ENCODE measurements around the gene CTPS1. TPM values are rescaled to one million over a fixed set of nuclear protein-coding genes. Genes with fewer than 3 reads are reported as not detected.

Gene CTPS1
- total and polyA plus RNA-seq, 2 experiments from 2014 or later: 31.9 to 44.9 TPM

- Histone ChIP-seq H3K4me3 (no peak overlapping the region), H3K9me2 (replicated peaks; ENCODE audit: insufficient read depth) (no peaks in the 10 kb centered on the region), H3K79me2 (peaks cover 14% of the 10 kb centered on the region), H2AFZ (no peak overlapping the region), H3K4me2 (peak overlapping the region; percentile 41), H3K9me3 (ENCODE audit: low read depth) (no peaks in the 10 kb centered on the region), H3K27ac (peak overlapping the region; percentile 76), H3K36me3 (replicated peaks; ENCODE audit: insufficient read depth, low read depth) (peaks cover 3% of the 10 kb centered on the region), H3K27me3 (no peaks in the 10 kb centered on the region), H3K4me1 (ENCODE audit: insufficient read depth) (peaks cover 27% of the 10 kb centered on the region), H4K20me1 (ENCODE audit: insufficient read depth, poor library complexity, severe bottlenecking) (no peaks in the 10 kb centered on the region)
- WGBS (ENCODE audit: low lambda C conversion rate, missing lambda C conversion rate): 98% methylated on average over 5 of the region's 5 CpGs
- no peak for TF ChIP-seq EZH2 (IDR thresholded peaks at IDR 0.05; ENCODE audit: borderline replicate concordance)
- TF ChIP-seq EZH2phosphoT487 (IDR thresholded peaks at IDR 0.05; ENCODE audit: low read depth, severe bottlenecking, unreplicated experiment): no peak
- no peak for TF ChIP-seq CTCF (IDR thresholded peaks at IDR 0.05; ENCODE audit: poor library complexity)
- no peak for DNase-seq (ENCODE audit: low spot score)
Measured at GRCh38 chr1:40989066-40989465, 9.6 kb downstream of the CTPS1 start.

DNA sequence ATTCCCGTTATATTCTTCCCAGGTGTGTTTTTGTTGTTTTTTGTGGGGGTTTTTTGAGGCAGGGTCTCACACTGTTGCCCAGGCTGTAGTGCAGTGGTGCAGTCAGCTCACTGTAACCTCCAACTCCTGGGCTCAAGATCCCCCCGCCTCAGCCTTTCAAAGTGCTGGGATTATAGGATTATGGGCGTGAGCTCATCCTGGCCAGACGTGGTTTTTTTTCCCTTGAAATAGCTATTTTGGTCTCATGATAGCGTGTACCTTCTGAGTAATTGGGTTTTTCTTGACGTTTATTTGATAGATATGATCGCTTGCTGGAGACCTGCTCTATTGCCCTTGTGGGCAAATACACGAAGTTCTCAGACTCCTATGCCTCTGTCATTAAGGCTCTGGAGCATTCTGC is 17.6 kb downstream of the CTPS1 start:
- Histone ChIP-seq H3K9me3 (ENCODE audit: low read depth) (no peaks in the 10 kb centered on the region), H3K4me2 (no peak overlapping the region), H3K9me2 (replicated peaks; ENCODE audit: insufficient read depth) (no peaks in the 10 kb centered on the region), H4K20me1 (ENCODE audit: insufficient read depth, poor library complexity, severe bottlenecking) (no peaks in the 10 kb centered on the region), H3K4me1 (ENCODE audit: insufficient read depth) (no peaks in the 10 kb centered on the region), H3K79me2 (peaks cover 3% of the 10 kb centered on the region), H3K4me3 (no peak overlapping the region), H3K36me3 (replicated peaks; ENCODE audit: insufficient read depth, low read depth) (peaks cover 3% of the 10 kb centered on the region), H2AFZ (no peak overlapping the region), H3K27me3 (no peaks in the 10 kb centered on the region), H3K27ac (no peak overlapping the region)
- WGBS (ENCODE audit: low lambda C conversion rate, missing lambda C conversion rate): 54% methylated on average over 8 of the region's 8 CpGs
- no peak for DNase-seq (ENCODE audit: low spot score)
- no peak for TF ChIP-seq CTCF (IDR thresholded peaks at IDR 0.05; ENCODE audit: poor library complexity)
- no peak for TF ChIP-seq EZH2phosphoT487 (IDR thresholded peaks at IDR 0.05; ENCODE audit: low read depth, severe bottlenecking, unreplicated experiment)
- no peak for TF ChIP-seq EZH2 (IDR thresholded peaks at IDR 0.05; ENCODE audit: borderline replicate concordance)

GRCh38 chr1:40998668-40999067 is 19.2 kb downstream of the CTPS1 start:
- Histone ChIP-seq H3K9me2 (replicated peaks; ENCODE audit: insufficient read depth) (no peaks in the 10 kb centered on the region), H3K4me2 (no peak overlapping the region), H3K36me3 (replicated peaks; ENCODE audit: insufficient read depth, low read depth) (no peaks in the 10 kb centered on the region), H3K4me1 (ENCODE audit: insufficient read depth) (peaks cover 5% of the 10 kb centered on the region), H2AFZ (no peak overlapping the region), H3K79me2 (peaks cover 3% of the 10 kb centered on the region), H4K20me1 (ENCODE audit: insufficient read depth, poor library complexity, severe bottlenecking) (no peaks in the 10 kb centered on the region), H3K9me3 (ENCODE audit: low read depth) (no peaks in the 10 kb centered on the region), H3K27ac (no peak overlapping the region), H3K27me3 (no peaks in the 10 kb centered on the region), H3K4me3 (no peak overlapping the region)
- no peak for TF ChIP-seq EZH2 (IDR thresholded peaks at IDR 0.05; ENCODE audit: borderline replicate concordance)
- no peak for TF ChIP-seq CTCF (IDR thresholded peaks at IDR 0.05; ENCODE audit: poor library complexity)
- no peak for TF ChIP-seq EZH2phosphoT487 (IDR thresholded peaks at IDR 0.05; ENCODE audit: low read depth, severe bottlenecking, unreplicated experiment)
- no peak for DNase-seq (ENCODE audit: low spot score)
- 93% methylated on average over 4 of the region's 4 CpGs for WGBS (ENCODE audit: low lambda C conversion rate, missing lambda C conversion rate)

All from hepatocyte (in vitro differentiated cells).